ENCODE results near the gene MAGEA2B.
A peak's percentile ranks its signal among the peaks of the same experiment; 100 is the strongest.
"Not testable (repeated sequence)": the region's sequence is repeated elsewhere in the genome, so short reads cannot be mapped to it uniquely, and the experiment has no call there.

Gene MAGEA2B

GRCh38 chrX:152735101-152735500 is 20.7 kb downstream of the MAGEA2B start:
- FAIRE-seq, result no peak
- no peak for TF ChIP-seq TAF1 (IDR thresholded peaks at IDR 0.05; ENCODE audit: borderline replicate concordance, low read depth, low read length)
- no peak for TF ChIP-seq POLR2A (IDR thresholded peaks at IDR 0.05; ENCODE audit: low read depth, low read length)
- no peak for TF ChIP-seq POLR2AphosphoS5 (IDR thresholded peaks at IDR 0.05; ENCODE audit: low read depth, low read length)
- DNase-seq (ENCODE audit: insufficient read length), result no peak

- DNase-seq (ENCODE audit: insufficient read length), result no peak
- TF ChIP-seq POLR2AphosphoS5 (IDR thresholded peaks at IDR 0.05; ENCODE audit: low read depth, low read length) (no peak), TAF1 (IDR thresholded peaks at IDR 0.05; ENCODE audit: borderline replicate concordance, low read depth, low read length) (no peak), POLR2A (IDR thresholded peaks at IDR 0.05; ENCODE audit: low read depth, low read length) (no peak)
- no peak for FAIRE-seq
These were observed 21.6 kb downstream of the MAGEA2B start for GRCh38 chrX:152735860-152736511.

GRCh38 chrX:152736528-152736927 is 22.1 kb downstream of the MAGEA2B start:
- FAIRE-seq, result peak; percentile 30
- not testable (repeated sequence) for DNase-seq (ENCODE audit: insufficient read length)

GRCh38 chrX:152738560-152738959 is 24.1 kb downstream of the MAGEA2B start:
- FAIRE-seq (no peak), DNase-seq (ENCODE audit: insufficient read length) (no peak)
- no peak for TF ChIP-seq POLR2AphosphoS5 (IDR thresholded peaks at IDR 0.05; ENCODE audit: low read depth, low read length)
- TF ChIP-seq TAF1 (IDR thresholded peaks at IDR 0.05; ENCODE audit: borderline replicate concordance, low read depth, low read length), result no peak
- TF ChIP-seq POLR2A (IDR thresholded peaks at IDR 0.05; ENCODE audit: low read depth, low read length), result no peak

- not testable (repeated sequence) for FAIRE-seq; DNase-seq (ENCODE audit: insufficient read length)
These were observed 39.5 kb downstream of the MAGEA2B start, which contains the start of gene MAGEA2 for GRCh38 chrX:152753686-152754650. MAGEA2 (minus strand) TSS chrX:152753842; CDS start chrX:152751363, 2,479 bp downstream.

GRCh38 chrX:152754871-152755270 is 40.4 kb downstream of the MAGEA2B start:
- not testable (repeated sequence) for FAIRE-seq; DNase-seq (ENCODE audit: insufficient read length)

GRCh38 chrX:152758918-152759317 is 44.5 kb downstream of the MAGEA2B start, which contains the start of gene CSAG3:
CSAG3 (plus strand) TSS chrX:152759218.
- FAIRE-seq, result not testable (repeated sequence)

GRCh38 chrX:152759544-152759943 is 45.1 kb downstream of the MAGEA2B start:
- DNase-seq (ENCODE audit: insufficient read length); FAIRE-seq: not testable (repeated sequence)

More at GRCh38 chrX:152758918-152759317, 44.5 kb downstream of the MAGEA2B start, which contains the start of gene CSAG3:
- not testable (repeated sequence) for DNase-seq (ENCODE audit: insufficient read length)

GRCh38 chrX:152761582-152761981 is 47.2 kb downstream of the MAGEA2B start:
- not testable (repeated sequence) for FAIRE-seq; DNase-seq (ENCODE audit: insufficient read length)

GRCh38 chrX:152766562-152766961 is 52.1 kb downstream of the MAGEA2B start:
- not testable (repeated sequence) for FAIRE-seq; DNase-seq (ENCODE audit: insufficient read length)
